Astrocyte (in vitro differentiated cells and primary cell): Measurements from ENCODE around the gene FBN3. TPM values are rescaled to one million over a fixed set of nuclear protein-coding genes. Genes with fewer than 3 reads are reported as not detected.

ENCODE experiments used
- DNase-seq: peaks from one replicate; pipeline ENCODE4 v3.0.0-alpha.2; 2010; ENCODE audit warnings: low read depth
- FAIRE-seq: peaks from 2 replicates; lab custom pipeline; 2011; peaks lifted over from hg19 to GRCh38; lab: Jason Lieb, UNC
- H2AFZ ChIP-seq: 2 replicates; pipeline ENCODE4 v1.6.0; 2012; ENCODE audit warnings: low read depth, low read length, inconsistent platforms
- H3K27ac ChIP-seq: 2 replicates; pipeline ENCODE4 v1.5.1; 2011; ENCODE audit warnings: low read depth, low read length, inconsistent platforms
- H3K27me3 ChIP-seq: 2 replicates; pipeline ENCODE4 v1.6.0; 2011; ENCODE audit warnings: low read length, inconsistent platforms; ENCODE audit not compliant: insufficient read depth
- H3K36me3 ChIP-seq: 2 replicates; pipeline ENCODE4 v1.5.1; 2011; ENCODE audit warnings: low read length, inconsistent platforms; ENCODE audit not compliant: insufficient read depth
- H3K4me1 ChIP-seq: 2 replicates; pipeline ENCODE4 v1.5.1; 2011; ENCODE audit warnings: low read length, inconsistent platforms; ENCODE audit not compliant: insufficient read depth
- H3K4me2 ChIP-seq: 2 replicates; pipeline ENCODE4 v1.6.0; 2012; ENCODE audit warnings: low read length, inconsistent platforms
- H3K4me3 ChIP-seq: 2 replicates; pipeline ENCODE4 v1.5.1; 2011; ENCODE audit warnings: low read depth, mild to moderate bottlenecking, low read length, inconsistent platforms; ENCODE audit not compliant: insufficient read depth
- H3K79me2 ChIP-seq: 2 replicates; pipeline ENCODE4 v1.6.0; 2012; ENCODE audit warnings: mild to moderate bottlenecking, low read length, inconsistent platforms; ENCODE audit not compliant: insufficient read depth
- H3K9ac ChIP-seq: 2 replicates; pipeline ENCODE4 v1.6.0; 2012; ENCODE audit warnings: mild to moderate bottlenecking, low read length, inconsistent platforms
- H3K9me3 ChIP-seq: 2 replicates; pipeline ENCODE4 v1.5.1; 2012; ENCODE audit warnings: low read depth, mild to moderate bottlenecking, low read length, inconsistent platforms; ENCODE audit not compliant: insufficient read depth
- H4K20me1 ChIP-seq: 2 replicates; pipeline ENCODE4 v1.6.0; 2012; ENCODE audit warnings: low read length, inconsistent platforms; ENCODE audit not compliant: insufficient read depth
- H3K27ac Mint-ChIP-seq: one replicate; pipeline ENCODE4 v1.8.0; 2021; ENCODE audit warnings: mild to moderate bottlenecking, mixed read lengths; ENCODE audit not compliant: unreplicated experiment
- H3K27me3 Mint-ChIP-seq: one replicate; pipeline ENCODE4 v1.8.0; 2021; ENCODE audit warnings: low read depth, mixed read lengths; ENCODE audit not compliant: unreplicated experiment
- H3K36me3 Mint-ChIP-seq: one replicate; pipeline ENCODE4 v1.8.0; 2021; ENCODE audit warnings: low read depth, mixed read lengths; ENCODE audit not compliant: unreplicated experiment
- H3K4me1 Mint-ChIP-seq: one replicate; pipeline ENCODE4 v1.8.0; 2021; ENCODE audit warnings: low read depth, mixed read lengths; ENCODE audit not compliant: unreplicated experiment
- H3K4me3 Mint-ChIP-seq: one replicate; pipeline ENCODE4 v1.8.0; 2021; ENCODE audit warnings: mild to moderate bottlenecking, moderate library complexity, mixed read lengths; ENCODE audit not compliant: unreplicated experiment
- H3K9me3 Mint-ChIP-seq: one replicate; pipeline ENCODE4 v1.8.0; 2021; ENCODE audit warnings: mild to moderate bottlenecking, mixed read lengths; ENCODE audit not compliant: unreplicated experiment
- EZH2 ChIP-seq: IDR thresholded peaks from 2 replicates; pipeline ENCODE4 v1.6.1; 2012; ENCODE audit warnings: mild to moderate bottlenecking, low read length, inconsistent platforms; ENCODE audit not compliant: insufficient read depth
- total RNA-seq: library from RNA; stranded (reverse); gene quantifications from 2 replicates; pipeline ENCODE4 v1.2.1, GENCODE V29; 2021
- TF ChIP-seq, protein P1 (sequence below): IDR thresholded peaks from 2 replicates; pipeline ENCODE4 v1.5.1; 2011; ENCODE audit warnings: low read depth, mild to moderate bottlenecking, inconsistent platforms, low read length, moderate library complexity; ENCODE audit not compliant: insufficient read depth

FBN3 gene
- total RNA-seq, 1 donor from 2014 or later, result 1.00 TPM

DNA sequence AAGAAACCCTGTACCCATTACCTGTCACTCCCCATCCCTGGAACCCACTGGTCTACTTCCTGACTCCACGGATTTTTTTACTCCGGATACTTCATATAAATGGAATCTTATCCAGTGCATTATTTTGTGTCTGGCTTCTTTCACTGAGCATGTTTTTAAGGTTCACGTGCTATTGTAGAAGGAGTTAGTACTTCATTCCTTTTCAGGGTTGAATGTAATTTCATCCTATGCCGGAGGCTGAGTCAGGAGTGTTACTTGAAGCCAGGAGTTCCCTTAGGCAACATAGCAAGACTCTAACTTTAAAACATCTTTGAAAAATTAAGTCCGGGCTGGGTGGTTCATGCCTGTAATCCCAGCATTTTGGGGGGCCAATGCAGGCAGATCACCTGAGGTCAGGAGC is 126.0 kb downstream of the FBN3 start:
- no peaks in the 10 kb centered on the region for H3K36me3 ChIP-seq
- no peaks in the 10 kb centered on the region for H4K20me1 ChIP-seq
- no peak for TF ChIP-seq EZH2
- TF ChIP-seq, protein P1, sequence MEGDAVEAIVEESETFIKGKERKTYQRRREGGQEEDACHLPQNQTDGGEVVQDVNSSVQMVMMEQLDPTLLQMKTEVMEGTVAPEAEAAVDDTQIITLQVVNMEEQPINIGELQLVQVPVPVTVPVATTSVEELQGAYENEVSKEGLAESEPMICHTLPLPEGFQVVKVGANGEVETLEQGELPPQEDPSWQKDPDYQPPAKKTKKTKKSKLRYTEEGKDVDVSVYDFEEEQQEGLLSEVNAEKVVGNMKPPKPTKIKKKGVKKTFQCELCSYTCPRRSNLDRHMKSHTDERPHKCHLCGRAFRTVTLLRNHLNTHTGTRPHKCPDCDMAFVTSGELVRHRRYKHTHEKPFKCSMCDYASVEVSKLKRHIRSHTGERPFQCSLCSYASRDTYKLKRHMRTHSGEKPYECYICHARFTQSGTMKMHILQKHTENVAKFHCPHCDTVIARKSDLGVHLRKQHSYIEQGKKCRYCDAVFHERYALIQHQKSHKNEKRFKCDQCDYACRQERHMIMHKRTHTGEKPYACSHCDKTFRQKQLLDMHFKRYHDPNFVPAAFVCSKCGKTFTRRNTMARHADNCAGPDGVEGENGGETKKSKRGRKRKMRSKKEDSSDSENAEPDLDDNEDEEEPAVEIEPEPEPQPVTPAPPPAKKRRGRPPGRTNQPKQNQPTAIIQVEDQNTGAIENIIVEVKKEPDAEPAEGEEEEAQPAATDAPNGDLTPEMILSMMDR, result no peak
- no peaks in the 10 kb centered on the region for H3K4me1 ChIP-seq
- Mint-ChIP-seq H3K27me3 (peaks cover 2% of the 10 kb centered on the region), H3K4me3 (no peak overlapping the region), H3K9me3 (no peaks in the 10 kb centered on the region), H3K36me3 (no peaks in the 10 kb centered on the region), H3K4me1 (peaks cover under 1% of the 10 kb centered on the region), H3K27ac (no peak overlapping the region)
- H2AFZ ChIP-seq, result no peak overlapping the region
- H3K27ac ChIP-seq, result no peak overlapping the region
- no peaks in the 10 kb centered on the region for H3K27me3 ChIP-seq
- H3K79me2 ChIP-seq, result no peaks in the 10 kb centered on the region
- no peak overlapping the region for H3K4me3 ChIP-seq
- H3K9ac ChIP-seq, result no peak overlapping the region
- no peaks in the 10 kb centered on the region for H3K9me3 ChIP-seq
- no peak for DNase-seq
- FAIRE-seq, result no peak
- H3K4me2 ChIP-seq, result no peak overlapping the region

DNA sequence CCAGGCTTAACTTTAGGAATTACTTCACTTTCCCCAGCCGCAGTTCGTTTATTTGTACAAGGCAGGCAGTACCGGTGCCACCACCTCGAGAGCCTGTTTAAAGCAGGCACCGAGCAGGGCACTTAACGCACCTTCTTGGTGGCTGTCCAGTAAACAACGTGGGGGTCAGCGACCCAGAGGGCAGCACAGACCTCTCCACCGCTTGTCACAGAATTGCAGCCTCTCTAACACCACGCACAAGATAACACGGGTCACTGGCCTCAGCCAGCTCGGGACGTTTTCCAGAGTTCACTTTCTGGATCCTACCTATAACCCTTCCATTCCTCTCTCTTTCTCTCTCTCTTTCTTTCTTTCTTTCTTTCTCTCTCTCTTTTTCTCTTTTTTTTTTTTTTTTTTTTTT is 127.1 kb downstream of the FBN3 start:
- DNase-seq (no peak), FAIRE-seq (no peak)
- Mint-ChIP-seq H3K4me3 (no peak overlapping the region), H3K9me3 (no peaks in the 10 kb centered on the region), H3K4me1 (no peaks in the 10 kb centered on the region), H3K27ac (no peak overlapping the region), H3K36me3 (peaks cover 5% of the 10 kb centered on the region), H3K27me3 (peaks cover 2% of the 10 kb centered on the region)
- Histone ChIP-seq H4K20me1 (no peaks in the 10 kb centered on the region), H3K4me1 (no peaks in the 10 kb centered on the region), H3K79me2 (no peaks in the 10 kb centered on the region), H3K9ac (no peak overlapping the region), H3K27ac (no peak overlapping the region), H3K36me3 (no peaks in the 10 kb centered on the region), H3K4me3 (no peak overlapping the region), H3K4me2 (no peak overlapping the region), H3K9me3 (no peaks in the 10 kb centered on the region), H3K27me3 (no peaks in the 10 kb centered on the region), H2AFZ (no peak overlapping the region)
- no peak for TF ChIP-seq EZH2
- TF ChIP-seq, protein P1, result no peak

DNA sequence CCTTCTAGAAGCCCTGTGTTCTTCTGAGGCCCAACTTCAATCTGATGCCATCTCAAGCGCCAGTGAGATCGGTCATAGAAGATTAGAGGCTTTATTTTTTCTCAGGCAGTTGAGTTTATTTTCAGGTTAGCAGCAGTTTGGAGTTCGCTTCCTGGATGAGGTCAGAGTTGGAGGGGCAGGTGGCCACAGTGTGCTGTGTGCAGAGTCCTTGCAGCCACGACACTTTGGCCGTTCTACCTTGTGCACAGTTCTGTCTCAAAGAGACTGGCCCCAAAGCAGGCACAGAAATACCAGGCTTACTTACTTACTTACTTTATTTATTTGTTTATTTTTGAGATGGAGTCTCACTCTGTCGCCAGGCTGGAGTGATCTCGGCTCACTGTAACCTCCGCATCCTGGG is 128.0 kb downstream of the FBN3 start:
- no peaks in the 10 kb centered on the region for H3K79me2 ChIP-seq
- Mint-ChIP-seq H3K27ac (no peak overlapping the region), H3K27me3 (peaks cover 2% of the 10 kb centered on the region), H3K4me1 (no peaks in the 10 kb centered on the region), H3K4me3 (no peak overlapping the region), H3K36me3 (peaks cover 6% of the 10 kb centered on the region), H3K9me3 (no peaks in the 10 kb centered on the region)
- no peak overlapping the region for H2AFZ ChIP-seq
- no peaks in the 10 kb centered on the region for H3K9me3 ChIP-seq
- no peak for TF ChIP-seq EZH2
- TF ChIP-seq, protein P1, result no peak
- no peak overlapping the region for H3K4me2 ChIP-seq
- H3K9ac ChIP-seq, result no peak overlapping the region
- H4K20me1 ChIP-seq, result no peaks in the 10 kb centered on the region
- no peak overlapping the region for H3K27ac ChIP-seq
- H3K4me1 ChIP-seq, result no peaks in the 10 kb centered on the region
- no peak overlapping the region for H3K4me3 ChIP-seq
- no peak for DNase-seq
- H3K36me3 ChIP-seq, result no peaks in the 10 kb centered on the region
- no peaks in the 10 kb centered on the region for H3K27me3 ChIP-seq
- no peak for FAIRE-seq
